Fibroblast of the conjunctiva (primary cell): ENCODE measurements around the gene LRMDA.

ENCODE experiments used
- DNase-seq: peaks from one replicate; pipeline ENCODE4 v3.0.0-alpha.2; 2010; ENCODE audit warnings: low read depth

The LRMDA gene

DNA sequence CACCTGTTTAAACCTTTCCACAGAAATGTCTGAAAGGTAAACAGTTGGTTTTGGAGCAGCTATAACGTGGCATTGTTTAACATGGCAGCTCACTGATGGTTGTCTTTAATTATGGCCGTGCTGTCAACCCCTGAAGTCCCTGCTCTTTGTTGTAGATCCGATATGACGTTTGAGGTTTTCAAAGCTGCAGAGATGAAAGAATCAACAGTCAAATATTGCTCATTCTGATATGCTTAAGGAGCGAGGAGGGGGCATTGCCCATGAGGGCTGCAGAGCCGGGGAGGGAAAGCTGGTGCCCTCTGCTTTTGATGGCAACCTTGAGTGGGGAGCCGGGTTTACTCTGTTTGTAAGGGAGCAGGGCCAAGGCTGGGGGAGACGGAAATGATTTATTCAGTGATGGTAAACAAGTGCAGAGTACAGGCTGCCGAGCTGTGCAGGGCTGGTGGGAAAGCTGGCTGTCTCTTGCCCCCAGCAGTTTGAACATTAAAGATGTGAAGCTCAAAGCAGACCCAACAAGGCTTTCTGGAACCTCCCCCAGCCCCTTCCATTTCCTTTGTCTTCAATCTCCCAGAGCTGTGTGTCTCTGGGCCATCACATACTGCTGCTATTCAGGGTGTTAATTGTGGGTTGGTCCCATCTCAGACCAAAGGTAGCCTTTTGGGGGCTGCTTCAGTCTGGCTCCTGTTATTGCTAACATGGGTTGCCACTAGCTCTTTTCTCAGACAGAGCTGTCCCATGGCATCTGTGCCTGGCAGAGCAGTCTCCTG, 345.5 kb downstream of the LRMDA start:
- DNase-seq = no peak

- DNase-seq = no peak
Observed at GRCh38 chr10:75778665-75779064, 347.2 kb downstream of the LRMDA start.

GRCh38 chr10:75779276-75779675, 347.9 kb downstream of the LRMDA start:
- no peak for DNase-seq

DNA sequence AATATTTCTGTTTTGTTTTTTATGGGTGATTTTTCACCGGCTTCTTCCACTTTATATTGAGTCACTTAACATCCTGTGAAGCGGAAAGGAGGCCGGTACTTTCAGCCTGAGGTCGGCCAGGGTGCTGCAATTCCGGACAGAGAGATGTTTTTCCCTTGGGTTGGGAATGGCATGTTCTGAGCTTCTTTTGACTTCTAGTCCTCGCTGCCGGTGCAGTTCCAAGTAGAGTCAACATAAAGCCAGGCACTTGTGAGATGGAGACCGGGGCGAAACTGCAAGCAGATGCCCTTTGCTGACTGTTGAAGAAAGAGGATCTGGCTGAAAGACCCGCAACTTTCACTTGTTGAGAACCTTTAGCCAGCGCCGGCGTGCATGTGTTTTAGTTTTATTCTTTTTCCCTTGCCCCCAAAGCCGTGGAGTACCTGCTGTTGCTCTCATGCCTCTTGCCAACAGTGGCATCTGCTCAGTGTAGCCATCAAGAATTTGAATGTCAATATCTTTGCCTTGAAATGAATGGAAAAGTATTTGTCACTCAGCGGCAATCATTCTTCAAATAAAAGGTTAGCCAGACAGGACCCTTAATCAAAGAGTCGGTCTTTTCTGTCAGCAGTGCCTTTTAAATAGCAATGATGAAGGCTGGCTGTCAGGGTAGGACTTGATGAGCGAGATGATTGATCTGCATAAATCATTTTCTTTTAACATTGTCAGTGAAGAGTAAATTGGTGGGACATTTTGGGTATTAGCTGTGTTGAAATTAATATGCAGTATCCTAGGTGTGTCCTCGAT, 351.2 kb downstream of the LRMDA start:
- no peak for DNase-seq

- peak; percentile 67 for DNase-seq
Observed at GRCh38 chr10:75788394-75789205, 357.2 kb downstream of the LRMDA start.

DNA sequence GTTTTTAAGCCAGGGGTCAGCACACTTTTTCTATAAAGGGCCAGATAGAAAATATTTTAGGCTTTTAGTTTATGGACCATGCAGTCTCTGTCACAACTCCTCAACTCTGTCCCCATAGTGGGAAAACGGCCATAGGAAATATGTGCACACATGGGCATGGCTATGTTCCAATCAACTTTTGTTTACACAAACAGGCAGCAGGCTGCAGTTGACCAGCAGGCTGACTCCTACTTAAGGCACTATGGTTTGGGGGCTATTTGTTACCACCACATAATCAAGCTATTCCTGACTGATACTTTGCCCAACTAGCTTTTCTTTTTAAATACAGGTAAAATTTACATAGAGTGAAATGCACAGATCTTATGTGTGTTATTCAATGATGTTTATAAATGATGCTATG, 362.4 kb downstream of the LRMDA start:
- no peak for DNase-seq

- no peak for DNase-seq
Observed at GRCh38 chr10:75801121-75801520, 369.7 kb downstream of the LRMDA start.

- no peak for DNase-seq
Observed at GRCh38 chr10:75801661-75802060, 370.2 kb downstream of the LRMDA start.

GRCh38 chr10:75803121-75803520, 371.7 kb downstream of the LRMDA start:
- DNase-seq = no peak

DNA sequence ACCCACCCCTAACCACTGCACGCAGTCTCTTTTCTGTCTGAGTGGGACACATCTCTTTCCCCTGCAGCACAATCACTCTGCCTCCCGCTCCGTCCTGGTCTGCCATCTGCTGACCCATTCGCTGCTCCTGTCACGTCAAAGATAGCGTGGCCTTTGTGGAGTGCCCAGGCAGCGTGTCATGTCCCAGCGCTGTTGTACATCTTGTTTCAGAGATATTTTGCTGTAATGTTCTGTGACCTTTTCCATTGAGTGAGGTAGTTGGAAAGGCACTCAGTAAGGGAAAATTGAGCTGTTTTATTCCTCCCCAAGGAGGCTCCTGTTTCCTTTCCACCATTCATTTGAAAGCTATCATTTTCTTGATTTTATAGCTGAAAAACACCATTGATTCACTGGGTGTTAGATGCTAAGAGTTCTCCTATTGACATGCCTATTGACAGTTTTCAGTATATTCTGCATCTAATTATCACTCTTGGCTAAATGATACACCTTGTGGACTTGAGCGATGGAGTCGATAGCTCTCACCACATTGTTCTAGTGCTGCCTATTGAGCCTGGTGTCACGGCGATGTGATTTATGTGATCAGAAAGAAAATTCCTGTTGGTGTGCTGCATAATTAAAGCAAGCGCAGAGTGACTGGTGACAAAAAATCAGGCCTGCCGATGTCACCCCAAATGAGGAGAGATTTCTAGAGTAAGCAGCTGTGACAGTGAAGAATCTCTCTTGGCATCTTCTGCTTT, 372.6 kb downstream of the LRMDA start:
- DNase-seq = no peak

DNA sequence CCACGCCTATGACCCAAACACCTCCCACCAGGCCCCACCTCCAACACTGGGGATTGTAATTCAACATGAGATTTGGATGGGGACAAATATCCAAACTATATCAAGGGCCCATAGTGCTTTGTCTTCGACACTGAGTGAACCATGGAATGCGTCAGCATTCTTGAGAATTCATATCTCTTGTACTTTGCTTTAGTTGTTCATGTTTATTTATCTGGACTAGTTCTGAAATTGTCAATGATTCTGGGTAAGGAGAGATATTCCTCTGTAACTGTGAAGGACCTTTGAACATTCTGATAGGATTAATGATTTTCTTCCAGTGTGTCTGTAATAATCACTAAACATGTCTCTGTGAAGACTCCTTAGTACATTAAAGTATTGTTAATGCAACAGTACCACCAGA, 374.8 kb downstream of the LRMDA start:
- DNase-seq = no peak

DNA sequence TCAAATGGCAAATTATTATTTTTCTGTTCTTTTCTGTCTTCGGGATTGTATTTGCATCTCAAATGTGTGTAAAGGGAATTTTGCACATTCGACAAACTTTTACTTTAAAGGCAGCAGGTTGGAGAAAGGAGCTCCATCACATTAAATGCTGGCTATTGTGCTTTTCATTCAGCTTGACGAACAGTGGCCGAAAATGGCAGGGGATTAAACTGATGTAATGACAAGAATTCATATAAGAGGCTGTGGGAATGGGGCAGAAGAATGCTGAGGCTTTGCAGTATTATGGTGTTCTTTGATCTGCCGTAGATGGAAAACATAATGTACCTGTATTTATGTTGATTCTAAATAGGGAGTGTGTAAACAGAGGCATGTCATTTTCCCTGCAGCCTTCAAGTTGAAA, 376.0 kb downstream of the LRMDA start:
- no peak for DNase-seq

DNA sequence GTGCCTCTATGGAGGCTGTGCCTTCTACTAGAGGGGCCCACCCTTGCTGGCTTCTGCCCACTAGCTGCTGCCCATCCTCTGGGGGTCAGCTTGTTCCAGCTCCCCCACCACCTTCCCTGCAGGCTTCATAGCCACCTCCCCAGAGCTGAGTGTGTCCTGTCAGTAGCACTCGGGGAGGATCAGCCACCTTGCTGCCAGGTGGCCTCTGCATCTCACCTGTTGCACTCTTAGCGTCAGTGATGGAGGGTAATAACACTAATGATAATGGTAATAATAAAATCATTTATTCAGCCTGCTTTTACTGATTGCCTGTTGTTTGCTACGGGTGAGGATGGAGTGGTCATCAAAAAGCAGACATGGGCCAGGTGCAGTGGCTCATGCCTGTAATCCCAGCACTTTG, 377.6 kb downstream of the LRMDA start:
- no peak for DNase-seq

GRCh38 chr10:75814014-75814413, 382.6 kb downstream of the LRMDA start:
- no peak for DNase-seq

GRCh38 chr10:75815066-75815465, 383.6 kb downstream of the LRMDA start:
- no peak for DNase-seq

DNA sequence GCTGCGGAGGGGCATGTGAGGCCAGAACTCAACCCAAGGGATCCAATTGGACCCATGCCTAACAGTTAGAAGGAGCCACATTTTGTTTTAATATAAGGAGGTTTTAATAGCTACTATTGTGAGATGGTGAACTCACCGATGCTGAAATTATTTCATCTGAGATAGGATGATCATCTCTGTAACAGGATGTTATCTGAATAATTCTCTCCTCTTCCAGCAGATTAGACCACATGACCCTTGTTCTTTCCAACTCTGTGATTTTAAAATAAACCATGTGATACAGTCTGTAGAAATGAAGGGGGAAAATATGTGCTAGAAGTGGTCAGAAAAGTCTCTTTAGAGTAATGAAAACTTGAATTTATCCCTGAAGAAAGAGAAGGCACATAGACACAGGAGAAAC, 385.8 kb downstream of the LRMDA start:
- DNase-seq = no peak

DNA sequence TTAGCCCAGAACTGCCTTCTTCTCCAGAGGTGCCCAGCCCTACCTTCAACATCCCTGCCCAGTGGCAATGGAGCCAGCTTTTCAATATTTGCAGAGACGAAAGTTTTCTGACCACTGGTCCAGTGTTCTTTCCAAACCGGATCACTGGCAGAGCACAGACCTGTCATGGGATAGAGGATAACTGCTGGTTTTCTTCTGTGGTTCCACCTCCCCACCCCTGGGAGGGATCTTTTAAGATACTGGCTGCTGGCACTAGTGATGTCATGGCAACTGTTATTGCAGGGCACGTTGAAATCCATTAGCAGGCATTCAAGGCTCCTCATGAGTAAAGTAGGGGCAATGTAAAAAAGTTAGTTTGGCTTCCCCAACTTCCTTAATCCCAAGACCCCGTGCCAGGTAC, 387.1 kb downstream of the LRMDA start:
- DNase-seq = no peak

DNA sequence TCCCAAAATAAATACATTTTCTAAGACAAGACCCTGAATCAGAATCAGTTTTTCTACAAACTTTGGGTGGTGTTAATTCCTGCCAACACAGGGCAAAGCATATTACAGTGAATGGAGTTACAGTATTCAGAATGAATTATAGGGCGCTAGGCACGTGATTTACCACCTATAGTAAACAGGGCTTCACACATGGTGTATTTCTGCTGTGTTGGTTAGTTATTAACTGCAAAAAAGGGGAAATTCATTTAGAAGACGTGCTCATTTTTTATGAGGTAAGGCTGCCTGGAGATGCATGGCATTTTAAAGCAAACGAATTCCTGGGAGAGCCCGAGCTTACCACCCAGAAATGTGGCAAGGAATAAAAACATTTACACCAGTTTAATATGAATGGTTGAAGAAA, 393.8 kb downstream of the LRMDA start:
- DNase-seq = no peak

DNA sequence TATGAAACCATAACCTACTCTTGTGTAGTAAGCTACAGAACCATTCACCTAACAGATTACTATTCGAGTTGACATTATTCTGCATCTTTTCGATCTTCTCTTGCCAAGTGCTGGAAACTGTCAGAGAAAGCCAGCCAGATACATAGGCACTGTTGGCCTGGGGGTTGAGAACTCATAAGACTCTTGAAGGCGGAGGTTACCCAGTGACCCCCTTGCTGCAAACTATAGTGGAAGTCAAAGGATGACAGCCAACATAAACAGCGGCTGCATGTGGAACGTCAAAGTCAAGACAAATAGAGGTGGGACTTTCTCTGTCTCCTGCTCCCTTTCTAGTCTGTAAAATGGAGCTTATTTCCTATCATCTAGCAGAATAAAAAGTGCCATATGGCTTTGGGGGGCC, 394.2 kb downstream of the LRMDA start:
- DNase-seq = no peak

DNA sequence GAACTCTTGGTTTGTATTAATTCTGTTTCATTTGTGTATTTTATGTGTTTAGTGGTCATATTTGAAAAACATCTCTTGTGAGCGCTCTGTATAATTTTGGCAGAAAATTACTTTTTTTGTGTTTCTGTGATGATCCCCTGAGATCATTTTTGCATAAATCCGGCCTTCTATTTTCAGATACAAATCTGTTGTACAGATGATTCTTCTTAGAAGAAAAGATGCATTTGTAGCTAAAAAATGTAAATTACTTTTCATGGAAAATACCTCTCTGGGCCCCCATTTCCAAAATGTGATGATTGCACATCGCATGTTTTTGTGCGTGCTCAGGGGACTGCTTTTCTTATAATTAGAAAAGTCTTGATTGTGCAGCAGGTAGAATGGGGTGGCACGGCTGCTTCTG, 395.4 kb downstream of the LRMDA start:
- DNase-seq = no peak

DNA sequence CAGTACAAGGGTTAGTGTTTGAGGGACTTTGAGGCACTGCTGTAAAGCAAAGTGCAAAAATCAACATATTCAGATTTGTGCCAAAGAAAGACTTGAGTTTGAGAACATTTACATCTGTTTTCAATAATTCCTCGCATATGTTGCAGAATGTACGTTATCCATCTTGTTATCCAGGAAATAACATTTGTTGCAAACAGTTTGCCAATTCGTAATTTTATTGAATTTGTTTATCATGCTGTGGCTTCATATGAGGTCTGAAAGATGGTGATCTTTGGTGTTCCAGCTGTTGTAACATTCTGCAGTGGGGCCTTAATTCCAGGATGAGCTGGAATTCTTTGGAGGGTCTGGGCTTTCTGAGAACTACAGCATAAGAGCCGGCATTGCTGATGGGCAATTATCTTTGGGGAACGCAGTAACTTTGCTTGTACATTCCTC, 396.2 kb downstream of the LRMDA start:
- DNase-seq = peak; percentile 53

DNA sequence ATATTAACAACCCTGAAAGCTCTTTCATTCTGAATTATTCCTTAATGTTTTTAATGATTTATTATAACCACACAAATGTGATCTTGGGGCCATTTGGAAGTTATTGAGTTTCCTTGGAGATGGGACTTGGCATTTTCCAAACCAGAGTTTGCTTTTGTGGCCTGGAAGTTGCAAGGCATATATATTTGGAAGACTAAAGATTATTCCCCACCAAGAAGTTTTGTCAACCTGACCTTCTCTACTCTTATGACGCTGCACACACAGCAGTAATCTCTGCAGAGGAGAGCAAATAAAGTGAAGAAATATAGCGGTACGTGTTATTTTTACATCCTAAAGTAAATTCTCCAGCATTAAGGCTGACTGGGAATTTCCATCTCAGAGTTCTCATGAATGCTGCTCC, 397.0 kb downstream of the LRMDA start:
- DNase-seq = no peak
